GM18870 (cell line): ENCODE measurements around the gene BCHE.
A peak's percentile ranks its signal among the peaks of the same experiment; 100 is the strongest.

Experiments used
- ATAC-seq: cut with Tn5 transposase; IDR thresholded peaks from one replicate; pipeline ENCODE4 v1.9.1; 2021; ENCODE audit warnings: moderate library complexity; ENCODE audit not compliant: unreplicated experiment

Gene BCHE

DNA sequence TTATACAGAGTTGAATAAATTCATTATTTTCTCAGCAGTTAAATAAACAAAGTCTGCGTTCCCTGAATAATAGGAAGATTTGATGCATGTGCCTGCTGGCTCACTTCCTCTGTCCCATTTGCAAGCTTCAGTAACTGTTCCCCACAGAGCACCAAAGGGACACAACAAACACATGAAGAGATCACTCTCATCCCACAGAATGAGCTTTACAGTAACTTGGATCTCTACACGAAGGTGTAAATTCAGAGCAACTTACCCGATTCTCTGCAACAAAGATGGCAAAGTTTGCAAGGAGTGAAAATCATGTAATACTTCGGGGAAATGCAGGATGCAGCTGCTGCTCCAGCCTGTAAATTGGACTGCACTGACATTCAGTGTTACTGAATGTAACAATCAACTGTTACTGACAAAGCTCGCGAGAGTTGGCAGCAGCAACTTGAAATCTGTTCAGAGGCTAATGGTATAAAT is at the start of gene BCHE:
Gene BCHE (minus strand): TSS at position 366 of the 468 bp plus-strand sequence. CDS start 6,390 bp downstream, outside the sequence.
- no peak for ATAC-seq

DNA sequence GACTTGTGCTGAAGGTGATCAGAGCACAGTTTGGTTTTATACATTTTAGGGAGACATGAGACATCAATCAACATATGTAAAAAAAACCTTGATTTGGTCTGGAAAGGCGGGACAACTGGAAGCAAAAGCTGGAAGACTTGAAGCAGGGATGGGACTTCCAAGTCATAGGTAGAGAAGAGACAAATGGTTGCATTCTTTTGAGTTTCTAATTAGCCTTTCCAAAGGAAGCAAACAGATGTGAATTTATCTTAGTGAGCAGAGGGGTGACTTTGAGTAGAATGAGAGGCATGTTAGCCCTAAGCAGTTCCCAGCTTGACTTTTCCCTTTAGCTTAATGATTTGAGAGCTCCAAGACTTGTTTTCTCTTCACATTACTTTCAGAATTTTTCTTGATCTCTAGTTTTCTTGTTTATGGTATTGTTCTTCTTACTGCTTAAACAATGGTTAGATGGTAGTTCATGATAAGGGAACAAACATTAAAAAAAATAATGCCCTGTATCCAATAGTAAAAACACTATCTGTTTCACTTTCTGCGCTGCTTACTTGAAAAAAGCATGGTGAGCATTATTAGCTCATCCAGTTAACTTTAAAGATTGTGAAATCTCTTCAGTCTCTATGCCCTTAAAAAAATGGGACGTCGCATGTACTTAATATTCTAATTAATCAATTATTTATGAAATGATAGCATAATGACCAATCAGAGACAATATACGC is 48.5 kb upstream of the BCHE start:
- ATAC-seq: no peak

DNA sequence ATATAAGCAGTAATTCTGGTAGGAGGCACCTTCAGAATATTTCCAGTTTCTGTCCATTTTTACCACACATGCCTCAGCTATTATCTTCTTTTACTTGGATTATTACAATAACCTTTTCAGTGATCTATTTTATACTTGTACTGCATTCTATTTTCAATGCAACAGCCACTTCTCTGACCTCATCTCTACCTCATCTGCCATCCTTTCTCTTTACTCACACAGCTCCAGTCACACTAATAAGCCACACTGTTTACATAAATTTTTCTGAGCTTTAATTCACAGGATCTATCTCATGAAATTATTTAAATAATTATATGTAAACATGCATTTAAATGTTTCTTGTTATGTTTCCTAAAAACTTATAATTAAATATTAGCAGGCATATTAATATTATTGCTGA is 47.3 kb upstream of the BCHE start:
- no peak for ATAC-seq

DNA sequence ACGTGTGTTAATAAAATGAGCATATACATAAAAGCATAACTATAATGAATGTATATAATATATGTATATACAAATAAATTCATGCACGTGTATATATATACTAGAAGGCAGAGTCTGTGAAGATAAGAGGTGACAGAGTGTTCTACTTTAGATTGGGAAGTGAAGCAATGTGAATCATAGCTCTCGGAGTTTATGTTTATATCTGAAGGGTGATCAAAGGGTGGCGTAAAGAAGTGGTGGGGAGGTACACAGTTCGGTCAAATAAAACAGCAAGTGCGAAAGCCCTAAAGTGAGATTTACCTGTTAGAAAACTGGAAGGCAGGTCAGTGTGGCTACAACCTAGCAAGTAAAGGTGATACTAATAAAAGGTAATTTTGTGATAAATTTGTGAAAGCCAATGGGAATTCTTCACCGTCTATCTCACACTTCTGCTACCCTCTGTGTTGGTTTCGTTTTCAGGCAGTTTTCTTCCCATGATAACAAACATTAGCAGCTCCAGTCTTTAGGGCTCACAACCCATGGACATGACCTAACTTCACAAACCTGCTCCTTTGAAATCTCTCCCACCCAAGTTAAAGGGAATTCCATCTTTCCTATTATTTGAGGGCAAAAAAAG is 46.7 kb upstream of the BCHE start:
- ATAC-seq: no peak

DNA sequence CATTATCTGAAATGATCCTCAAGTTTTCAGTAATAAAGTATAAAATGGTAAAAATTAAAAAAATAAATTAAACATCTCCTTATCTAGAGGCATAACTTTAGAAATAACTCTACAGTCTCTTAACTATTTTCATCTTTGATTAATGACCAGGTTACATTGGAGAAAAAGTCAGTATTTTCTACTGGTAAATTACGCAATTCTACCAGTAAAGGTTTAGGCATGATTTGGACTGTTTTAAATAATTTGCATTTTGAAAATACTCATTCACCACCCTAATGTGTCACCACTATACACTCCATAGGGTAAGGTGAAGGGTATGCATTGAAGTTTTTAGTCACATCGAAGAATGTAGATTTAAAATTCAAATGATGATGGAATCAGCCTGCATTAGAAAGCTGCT is 45.9 kb upstream of the BCHE start:
- ATAC-seq: no peak

DNA sequence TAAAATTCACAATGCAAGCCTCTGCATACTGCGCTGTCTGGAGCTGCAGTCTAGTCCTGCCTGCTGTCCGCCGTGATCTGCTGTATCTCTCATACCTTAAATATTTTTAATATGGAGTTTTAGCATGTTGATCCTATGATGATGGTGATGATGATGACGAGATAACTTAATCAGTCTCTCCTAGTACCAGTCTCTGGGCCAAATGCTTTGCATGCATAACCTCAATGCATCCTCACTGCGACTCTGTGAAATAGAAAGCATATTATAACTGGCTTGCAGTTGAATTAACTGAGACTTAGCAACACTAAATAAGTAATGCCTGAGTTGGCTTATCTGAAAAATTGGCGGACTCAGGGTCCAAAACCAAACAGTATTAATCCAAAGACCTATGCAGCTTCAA is 38.4 kb upstream of the BCHE start:
- ATAC-seq: no peak

DNA sequence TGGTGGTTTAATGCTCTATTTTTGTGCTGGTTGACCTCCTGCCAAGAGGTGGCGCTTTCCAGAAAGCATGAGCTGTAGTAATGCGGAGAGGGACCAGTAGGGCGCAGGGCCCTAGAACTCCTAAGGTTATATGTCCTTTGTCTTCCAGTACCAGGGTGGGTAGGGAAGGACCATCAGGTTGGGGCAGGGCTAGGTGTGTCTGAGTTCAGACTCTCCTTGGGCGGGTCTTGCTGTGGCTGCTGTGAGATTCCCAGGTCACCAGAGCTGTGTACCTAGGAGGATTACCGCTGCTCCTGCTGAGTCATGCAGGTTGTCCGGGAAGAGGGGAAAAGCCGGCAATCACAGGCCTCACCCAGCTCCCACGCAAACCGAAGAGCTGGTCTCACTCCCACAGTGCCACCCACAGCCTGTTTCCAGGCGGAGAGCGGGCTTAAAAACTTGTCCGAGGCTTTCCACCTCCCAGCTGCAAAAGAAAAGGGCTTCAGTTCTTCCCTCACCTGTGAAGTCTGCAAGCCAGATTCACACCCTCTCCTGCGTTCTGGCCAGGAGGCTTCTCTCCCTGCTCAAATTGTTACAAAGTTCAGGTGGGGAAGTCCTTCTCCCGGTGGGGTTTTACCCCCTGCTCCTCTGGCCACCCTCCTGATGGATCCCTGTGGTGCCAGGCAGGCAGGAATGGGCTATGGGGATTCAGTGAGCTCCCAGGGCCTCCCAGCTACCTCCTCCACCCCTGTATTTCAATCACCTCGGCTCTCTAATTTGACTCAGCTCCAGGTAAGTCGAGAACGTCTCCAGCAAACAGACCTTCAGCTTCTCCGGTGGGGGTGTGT is 37.7 kb upstream of the BCHE start:
- no peak for ATAC-seq

DNA sequence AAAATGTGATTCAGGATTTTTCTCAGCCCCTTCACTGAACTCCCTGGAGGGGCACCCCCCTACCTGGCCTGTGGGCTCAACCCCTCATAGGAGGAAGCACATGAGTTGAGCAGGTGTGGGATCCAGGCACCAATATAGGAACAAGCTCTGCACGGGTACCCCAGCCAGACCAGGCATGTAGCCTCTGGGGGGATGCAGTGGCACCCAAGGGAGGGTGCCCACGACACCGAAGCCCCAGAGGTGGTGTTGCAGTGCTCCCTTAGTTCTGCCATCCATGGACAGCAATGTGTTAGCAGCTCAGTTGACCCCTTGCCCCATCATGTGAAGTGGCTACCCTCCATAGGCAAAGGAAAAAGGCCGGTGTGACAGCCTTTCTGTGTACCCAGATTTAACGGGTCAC is 30.9 kb upstream of the BCHE start:
- no peak for ATAC-seq

DNA sequence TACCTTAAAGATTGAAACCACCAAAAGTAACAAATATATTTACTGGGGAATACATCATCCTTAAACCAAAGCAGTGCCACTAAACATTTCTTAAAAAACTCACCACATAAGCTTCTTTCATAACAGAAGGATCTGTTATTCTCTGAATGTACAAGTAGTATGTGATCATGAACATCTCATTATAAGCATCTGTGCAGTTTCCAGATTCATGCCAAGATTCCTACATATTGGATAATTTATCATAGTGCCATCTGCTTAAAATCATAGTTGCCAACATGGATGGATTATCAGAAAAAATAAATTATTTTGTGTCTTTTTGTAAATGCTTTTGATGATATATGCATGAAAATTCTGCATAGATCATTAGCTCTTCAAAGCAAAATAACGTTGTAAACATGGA is 21.8 kb upstream of the BCHE start:
- ATAC-seq: no peak

DNA sequence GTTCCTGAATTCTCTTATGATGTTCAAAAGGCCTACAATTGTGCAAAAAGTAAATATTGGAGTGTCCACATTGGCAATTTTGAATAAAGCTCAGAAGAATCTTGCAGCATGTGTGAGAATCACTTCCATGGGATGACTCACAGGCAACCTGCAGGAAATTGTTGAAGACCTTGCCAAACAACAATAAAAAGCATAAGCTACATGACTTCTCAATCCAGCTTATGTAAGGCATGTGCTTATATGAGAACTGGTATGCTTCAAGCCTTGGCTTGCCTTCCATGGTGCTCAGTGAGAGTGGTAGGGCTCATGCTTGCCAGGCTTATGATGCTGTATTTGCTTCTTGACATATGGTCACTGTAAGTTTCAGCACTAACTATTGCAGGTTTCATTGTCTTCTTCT is 18.4 kb upstream of the BCHE start:
- no peak for ATAC-seq

DNA sequence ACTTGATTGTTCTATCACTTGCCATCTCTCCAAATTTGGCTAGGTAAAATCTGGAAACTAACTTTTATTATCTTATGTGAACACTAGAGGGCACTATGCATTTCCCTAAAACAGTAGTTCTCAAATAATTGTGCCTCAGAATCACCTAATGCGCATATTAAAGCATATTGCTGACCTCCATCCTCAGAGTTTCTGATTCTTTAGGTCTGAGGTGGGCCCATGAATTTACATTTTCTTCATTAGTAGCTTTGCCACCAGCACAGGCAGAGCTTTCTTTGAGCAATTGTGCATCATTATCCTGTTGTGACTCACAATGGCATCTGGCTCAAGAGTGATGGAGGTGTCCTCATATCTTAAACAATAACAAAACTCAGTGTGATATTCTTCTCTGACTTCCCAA is 17.5 kb upstream of the BCHE start:
- ATAC-seq: no peak

DNA sequence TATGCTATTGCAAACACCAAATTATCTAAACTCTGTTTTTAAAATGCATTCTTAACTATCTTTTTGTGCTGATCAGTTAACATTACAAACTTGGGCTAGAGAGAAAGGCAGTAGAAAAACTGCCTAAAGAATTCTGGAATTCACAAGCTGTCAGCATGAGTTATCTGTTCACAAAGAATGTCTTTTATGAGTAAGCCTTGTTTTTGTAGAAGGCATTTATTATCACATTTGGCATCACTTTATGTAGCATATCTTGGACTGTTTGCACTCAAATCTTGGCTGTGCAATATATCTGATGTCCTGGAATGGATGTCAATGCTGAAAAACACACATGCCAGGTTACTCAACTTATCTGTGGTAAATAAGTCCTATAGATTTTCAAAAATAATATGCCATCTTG is 15.5 kb upstream of the BCHE start:
- ATAC-seq: no peak

DNA sequence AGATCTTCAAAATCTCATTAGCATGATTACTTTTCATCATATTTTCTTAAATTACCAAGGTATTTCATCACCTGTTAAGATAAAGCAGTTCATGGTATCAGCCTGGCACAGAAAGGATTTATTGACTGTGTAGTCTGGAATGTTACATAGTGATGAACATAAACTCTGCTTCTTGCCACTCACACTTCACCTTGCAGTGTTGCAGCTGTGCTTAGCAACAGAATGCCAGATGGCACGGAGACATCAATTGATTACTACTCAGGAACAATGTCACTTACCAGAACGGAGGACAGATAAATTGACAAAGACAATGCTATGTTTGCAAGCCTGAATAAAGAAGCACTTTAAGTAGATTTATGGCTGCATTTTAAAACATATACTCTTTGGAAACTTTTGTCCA is 15.0 kb upstream of the BCHE start:
- no peak for ATAC-seq

DNA sequence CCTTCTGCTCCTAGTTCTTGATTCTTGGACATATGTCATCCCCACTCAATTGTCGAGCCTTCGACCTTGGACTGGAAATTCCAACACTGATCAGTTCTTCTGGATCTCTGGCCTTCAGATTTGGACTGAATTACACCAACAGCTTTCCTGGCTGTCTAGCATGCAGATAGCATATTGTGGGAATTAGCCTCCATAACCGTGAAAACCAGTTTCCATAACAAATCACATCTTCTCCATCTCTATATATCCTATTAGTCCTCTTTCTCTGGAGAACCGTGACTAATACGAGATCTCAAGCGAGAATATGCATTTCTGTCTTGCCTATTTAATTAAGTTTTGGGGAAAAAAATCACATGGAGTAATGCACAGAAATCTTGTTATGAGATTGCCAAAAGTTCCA is 8.8 kb upstream of the BCHE start:
- no peak for ATAC-seq

DNA sequence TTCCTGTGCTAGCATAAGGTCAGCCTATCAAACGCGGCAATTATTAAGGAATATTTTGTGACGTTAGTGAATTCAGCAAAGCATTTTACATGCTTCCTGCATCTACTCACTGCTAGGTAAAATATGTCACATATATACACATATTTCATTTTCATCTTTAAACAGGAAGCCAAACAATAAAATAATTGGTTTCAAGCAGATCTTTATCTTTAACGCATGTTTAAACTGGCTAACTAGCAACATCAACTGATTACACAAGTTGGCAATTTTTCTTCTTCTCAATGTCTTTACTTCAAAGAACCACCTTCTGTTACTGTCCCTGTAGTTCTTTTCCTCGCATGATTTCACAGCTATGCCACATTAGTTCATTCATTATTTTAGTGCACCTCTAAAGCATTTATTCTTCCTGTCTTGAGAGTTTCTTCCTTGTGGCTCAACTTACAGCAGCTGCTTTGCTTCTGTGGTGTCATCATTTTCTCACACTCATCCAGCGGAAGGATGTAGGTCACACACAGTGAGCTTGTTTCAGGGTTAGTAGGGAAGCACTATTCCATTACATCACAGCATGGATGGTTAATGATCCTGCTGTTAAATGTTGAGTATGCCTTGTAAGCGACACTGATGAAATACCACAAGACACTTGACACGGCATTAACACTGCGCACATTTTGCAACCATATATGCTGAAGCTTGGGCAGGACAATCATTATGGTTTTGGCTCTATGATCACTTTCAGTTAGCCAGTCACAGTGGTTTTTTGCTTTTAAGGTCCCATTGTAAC is 2.3 kb upstream of the BCHE start:
- ATAC-seq: no peak

DNA sequence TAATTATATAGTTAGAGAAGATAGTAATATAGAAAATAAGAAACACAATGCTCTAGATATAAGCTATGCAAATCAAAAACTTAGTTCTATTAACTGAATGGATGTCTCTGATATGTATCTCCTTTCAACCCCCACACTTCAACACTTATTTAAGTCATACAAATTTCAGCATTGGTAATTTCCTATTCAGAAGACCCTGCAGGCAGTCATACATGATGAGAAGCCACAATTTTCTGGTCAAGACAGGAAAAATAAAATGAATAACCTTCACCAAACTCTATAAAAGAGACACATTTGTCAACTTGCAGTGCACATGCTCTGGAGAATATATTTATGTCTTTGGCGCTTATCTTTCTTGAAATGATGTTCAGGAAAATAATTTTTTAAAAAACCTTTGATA is 578 bp upstream of the BCHE start:
- ATAC-seq: no peak

DNA sequence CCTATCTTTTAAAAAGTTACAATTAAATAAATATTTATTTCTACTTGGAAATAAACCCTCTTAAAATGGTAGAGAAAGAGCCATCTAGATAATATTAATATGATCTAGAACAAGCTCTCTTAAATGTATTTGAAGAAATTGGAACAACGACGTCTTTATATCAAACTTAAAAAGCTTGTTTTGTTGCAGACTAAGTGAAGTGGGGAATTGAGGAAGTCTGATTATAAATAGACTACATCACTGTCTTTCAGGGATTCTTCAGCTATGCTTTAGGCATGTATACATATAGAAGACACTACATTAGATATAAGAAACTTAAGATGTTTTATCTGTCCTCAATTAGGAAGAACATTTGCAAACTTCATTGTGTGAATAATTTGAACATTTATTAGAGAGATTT is 1.8 kb downstream of the BCHE start:
- ATAC-seq: no peak

DNA sequence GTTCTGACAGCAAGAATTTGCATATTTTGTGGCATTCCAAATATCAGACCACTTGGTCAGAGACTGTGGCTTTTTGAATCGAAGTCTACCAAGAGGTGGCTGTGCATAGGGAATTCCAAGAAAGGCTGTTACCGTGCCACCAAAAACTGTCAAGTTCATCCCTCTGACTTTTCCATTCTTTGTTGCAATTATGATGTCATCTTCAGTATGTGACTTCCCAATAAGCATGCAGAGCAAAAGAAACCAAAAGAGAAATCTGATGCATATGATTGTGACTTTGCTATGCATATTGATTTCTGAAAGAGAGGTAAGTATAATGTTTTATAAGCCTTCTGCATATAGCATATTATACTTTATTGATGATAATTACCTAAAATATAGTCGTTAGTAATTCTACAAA is 6.5 kb downstream of the BCHE start:
- ATAC-seq: no peak

DNA sequence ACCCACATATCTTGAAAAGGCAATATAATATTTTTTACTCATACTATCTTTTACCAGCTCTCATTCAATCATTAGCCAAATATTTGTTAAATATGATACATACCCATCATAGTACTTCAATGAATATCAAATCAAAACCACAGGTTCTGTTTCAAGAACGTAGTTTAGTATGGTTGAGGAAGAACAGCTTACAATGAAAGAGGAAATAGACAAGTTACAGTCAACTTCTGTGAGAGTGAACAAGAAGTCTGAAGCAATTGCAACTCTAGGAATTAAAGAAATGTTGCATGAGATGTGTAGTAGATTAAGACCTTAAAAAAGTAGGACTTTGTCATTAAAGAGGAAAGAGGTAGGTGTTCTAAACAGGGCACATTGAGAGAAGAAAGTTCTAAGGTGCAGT is 9.3 kb downstream of the BCHE start:
- no peak for ATAC-seq

DNA sequence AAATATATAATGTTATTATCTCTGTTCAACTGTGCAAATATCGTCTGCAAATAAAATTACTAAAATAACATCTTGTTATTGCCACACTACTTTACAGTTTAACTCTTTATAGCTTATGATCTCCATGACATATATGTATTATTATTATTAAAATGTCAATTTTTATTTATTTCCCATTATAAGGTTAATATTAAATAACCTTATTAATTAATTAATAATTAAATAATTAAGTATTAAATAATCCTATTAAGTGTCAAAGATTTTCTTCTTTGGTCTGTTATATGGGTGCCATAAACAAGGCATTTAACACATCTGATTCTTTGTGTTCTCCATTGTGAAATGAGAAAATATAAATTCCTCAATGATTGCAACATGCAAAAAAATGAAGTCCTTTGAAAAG is 10.0 kb downstream of the BCHE start:
- ATAC-seq: no peak

DNA sequence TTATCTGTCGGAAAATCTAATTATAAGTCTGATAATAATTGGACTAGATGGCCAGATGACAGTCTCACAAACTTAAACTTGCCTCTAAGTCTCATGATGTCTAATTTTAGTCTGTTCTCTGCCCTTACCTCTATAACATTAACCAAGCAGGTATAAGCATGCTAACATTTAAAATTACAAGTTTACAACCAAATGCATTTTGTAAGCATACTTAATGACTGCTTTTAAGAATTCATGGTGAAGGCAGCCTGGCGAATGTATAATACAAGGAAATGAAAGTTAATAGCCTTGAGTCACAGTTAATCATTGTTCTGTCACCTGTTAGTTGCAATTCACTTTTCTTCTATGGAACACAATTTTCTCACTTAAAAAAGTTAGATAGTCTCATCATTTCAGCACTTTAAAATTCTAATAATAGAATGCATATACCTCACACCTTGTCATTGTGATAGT is 16.5 kb downstream of the BCHE start:
- peak; percentile 82 for ATAC-seq
